K562 (cell line): ENCODE data around the gene ATP5F1D.

Experiments
- CBFA2T3 ChIP-seq: fragments of 450-650 bp; IDR thresholded peaks from 2 replicates; pipeline ENCODE4 v1.6.1; 2017
- CTCF ChIP-seq, 3 experiments: IDR thresholded peaks in 2 of 3; conservative IDR thresholded peaks in 1 of 3; 2 replicates each; pipeline ENCODE4 v1.5.1; 2011 to 2012; ENCODE audit warnings: low read length in 3 of 3, mild to moderate bottlenecking in 3 of 3, control low read depth in 2 of 3, improper control_type of control experiment in 1 of 3, inconsistent platforms in 1 of 3, low read depth in 1 of 3, mixed read lengths in 1 of 3, moderate library complexity in 1 of 3; ENCODE audit not compliant: insufficient read depth in 2 of 3
- EZH2 ChIP-seq: IDR thresholded peaks from 2 replicates; pipeline ENCODE4 v1.6.1; 2012; ENCODE audit warnings: low read depth, mild to moderate bottlenecking, inconsistent platforms, low read length, borderline replicate concordance
- HCFC1 ChIP-seq: IDR thresholded peaks from 2 replicates; pipeline ENCODE4 v1.6.1; 2012; ENCODE audit warnings: low read depth, low read length, improper control_type of control experiment
- MAFK ChIP-seq: IDR thresholded peaks from 2 replicates; pipeline ENCODE4 v1.6.1; 2011; ENCODE audit warnings: low read length, improper control_type of control experiment
- MTA2 ChIP-seq: fragments of 450-650 bp; IDR thresholded peaks from 2 replicates; pipeline ENCODE4 v1.6.1; 2016; ENCODE audit warnings: low read depth
- NFE2L1 ChIP-seq: fragments of 450-650 bp; IDR thresholded peaks from 2 replicates; pipeline ENCODE4 v1.6.1; 2016; ENCODE audit warnings: missing genetic modification characterization, low read depth, mild to moderate bottlenecking, missing compliant biosample characterization, moderate library complexity, borderline replicate concordance
- NFRKB ChIP-seq: fragments of 450-650 bp; IDR thresholded peaks from 2 replicates; pipeline ENCODE4 v1.6.1; 2016; ENCODE audit warnings: low read depth
- STAG1 ChIP-seq: sonication (generic); formaldehyde crosslinking; IDR thresholded peaks from 2 replicates; pipeline ENCODE4 v1.5.0; 2020; ENCODE audit warnings: missing genetic modification reagents, borderline replicate concordance
- USF2 ChIP-seq: sonication (generic); formaldehyde crosslinking; IDR thresholded peaks from 2 replicates; pipeline ENCODE4 v1.5.0; 2020; ENCODE audit warnings: missing genetic modification reagents
- ZBTB33 ChIP-seq: sonication (generic); formaldehyde crosslinking; IDR thresholded peaks from 2 replicates; pipeline ENCODE4 v1.8.1; 2023; ENCODE audit warnings: mild to moderate bottlenecking, missing genetic modification reagents
- ZFX ChIP-seq: sonication (generic); formaldehyde crosslinking; IDR thresholded peaks from 2 replicates; pipeline ENCODE4 v1.8.0; 2022; ENCODE audit warnings: mild to moderate bottlenecking, missing genetic modification reagents, moderate library complexity
- ZNF324 ChIP-seq: fragments of 250-450 bp; sonication (Bioruptor Pico); IDR thresholded peaks from 2 replicates; pipeline ENCODE4 v1.4.0; 2020; ENCODE audit warnings: mild to moderate bottlenecking
- TF ChIP-seq, protein P1 (sequence below): fragments of 250-450 bp; sonication (Bioruptor Pico); IDR thresholded peaks from 2 replicates; pipeline ENCODE4 v1.5.0; 2020; ENCODE audit warnings: mild to moderate bottlenecking, borderline replicate concordance

DNA sequence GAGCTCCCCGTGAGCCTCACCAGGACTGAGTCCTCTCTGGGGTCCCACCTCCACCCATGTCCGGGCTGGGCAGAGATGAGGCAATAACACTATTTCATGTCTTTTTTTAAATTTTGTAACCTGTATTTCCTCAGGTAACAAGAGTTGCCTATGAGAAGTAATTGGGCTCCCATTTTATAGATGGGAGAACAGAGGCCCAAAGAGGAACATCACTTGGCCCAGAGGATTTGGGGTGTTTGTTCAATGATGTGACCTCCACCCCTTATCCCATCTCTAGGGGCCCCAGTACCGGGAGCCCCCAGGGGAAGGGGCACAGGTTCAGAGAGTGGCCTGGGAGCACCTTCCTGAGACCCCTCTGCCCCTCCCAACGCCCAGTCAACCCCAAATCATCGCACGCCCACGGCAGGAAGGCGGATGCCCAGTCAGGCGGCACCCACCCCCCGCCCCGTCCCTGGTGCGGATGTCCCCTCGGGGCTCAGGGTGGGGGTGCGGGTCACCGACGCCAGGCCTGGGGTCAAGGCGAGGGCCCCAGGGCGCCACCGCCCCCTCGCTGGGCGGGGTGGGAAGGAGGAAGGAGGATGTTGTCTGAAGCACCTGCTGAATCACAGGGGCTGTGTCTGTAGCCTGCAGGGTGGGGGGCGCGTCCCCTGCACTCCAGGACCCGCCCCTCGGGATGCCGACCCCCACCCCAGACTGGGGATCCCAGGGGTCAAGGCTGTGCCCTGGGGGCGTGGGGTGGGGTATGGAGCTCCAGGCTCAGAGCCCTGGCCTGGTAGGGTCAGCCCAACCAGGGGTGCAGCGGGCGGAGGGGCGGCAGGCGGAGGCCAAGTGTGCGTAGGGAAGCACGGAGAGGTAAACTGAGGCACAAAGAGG, 18.6 kb downstream of the ATP5F1D start:
- no peak for TF ChIP-seq NFE2L1 (tag)
- TF ChIP-seq CTCF (IDR thresholded peaks at IDR 0.05 in 2 of 3, conservative IDR thresholded peaks at IDR 0.05 in 1 of 3; ENCODE audit: insufficient read depth in 2 of 3, low read depth in 1 of 3, low read length in 3 of 3), result no peak
- no peak for TF ChIP-seq USF2 (CRISPR knock-in tag)
- no peak for TF ChIP-seq EZH2
- no peak for TF ChIP-seq MTA2
- TF ChIP-seq MAFK, result no peak
- TF ChIP-seq, protein P1, sequence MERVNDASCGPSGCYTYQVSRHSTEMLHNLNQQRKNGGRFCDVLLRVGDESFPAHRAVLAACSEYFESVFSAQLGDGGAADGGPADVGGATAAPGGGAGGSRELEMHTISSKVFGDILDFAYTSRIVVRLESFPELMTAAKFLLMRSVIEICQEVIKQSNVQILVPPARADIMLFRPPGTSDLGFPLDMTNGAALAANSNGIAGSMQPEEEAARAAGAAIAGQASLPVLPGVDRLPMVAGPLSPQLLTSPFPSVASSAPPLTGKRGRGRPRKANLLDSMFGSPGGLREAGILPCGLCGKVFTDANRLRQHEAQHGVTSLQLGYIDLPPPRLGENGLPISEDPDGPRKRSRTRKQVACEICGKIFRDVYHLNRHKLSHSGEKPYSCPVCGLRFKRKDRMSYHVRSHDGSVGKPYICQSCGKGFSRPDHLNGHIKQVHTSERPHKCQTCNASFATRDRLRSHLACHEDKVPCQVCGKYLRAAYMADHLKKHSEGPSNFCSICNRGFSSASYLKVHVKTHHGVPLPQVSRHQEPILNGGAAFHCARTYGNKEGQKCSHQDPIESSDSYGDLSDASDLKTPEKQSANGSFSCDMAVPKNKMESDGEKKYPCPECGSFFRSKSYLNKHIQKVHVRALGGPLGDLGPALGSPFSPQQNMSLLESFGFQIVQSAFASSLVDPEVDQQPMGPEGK (CRISPR knock-in tag), result no peak
- no peak for TF ChIP-seq CBFA2T3
- TF ChIP-seq STAG1 (CRISPR knock-in tag), result no peak
- TF ChIP-seq ZBTB33 (CRISPR knock-in tag), result no peak
- no peak for TF ChIP-seq NFRKB
- TF ChIP-seq HCFC1, result no peak
- TF ChIP-seq ZFX (CRISPR knock-in tag), result no peak
- no peak for TF ChIP-seq ZNF324 (CRISPR knock-in tag)
